HG02884 (cell line): ENCODE data around the gene ATP8A2.
"Not testable (repeated sequence)": the region's sequence is repeated elsewhere in the genome, so short reads cannot be mapped to it uniquely, and the experiment has no call there.

Source experiments
- ATAC-seq: cut with Tn5 transposase; IDR thresholded peaks from one replicate; pipeline ENCODE4 v1.9.1; 2021; ENCODE audit warnings: mild to moderate bottlenecking, moderate library complexity; ENCODE audit not compliant: unreplicated experiment

Gene ATP8A2

DNA sequence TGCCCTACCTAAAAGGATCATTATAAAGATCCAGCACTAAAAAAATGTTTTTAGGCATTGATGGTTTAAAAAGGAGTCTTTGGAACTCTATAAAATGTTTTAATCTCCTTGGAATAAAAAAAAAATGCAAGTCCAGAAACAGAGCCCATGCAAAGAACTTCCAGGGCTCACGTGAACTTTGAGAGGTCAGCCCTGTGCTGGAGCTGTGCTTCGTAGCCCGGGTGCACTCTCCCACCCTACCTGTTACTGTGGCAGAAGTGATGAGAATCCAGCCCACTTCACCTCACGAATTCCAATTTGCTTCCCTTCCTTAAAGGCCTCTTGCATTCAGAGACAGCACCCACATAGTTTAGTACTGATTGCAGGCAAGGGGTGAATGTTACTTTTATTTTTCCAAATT lies 412.3 kb downstream of the ATP8A2 start:
- ATAC-seq, result no peak

DNA sequence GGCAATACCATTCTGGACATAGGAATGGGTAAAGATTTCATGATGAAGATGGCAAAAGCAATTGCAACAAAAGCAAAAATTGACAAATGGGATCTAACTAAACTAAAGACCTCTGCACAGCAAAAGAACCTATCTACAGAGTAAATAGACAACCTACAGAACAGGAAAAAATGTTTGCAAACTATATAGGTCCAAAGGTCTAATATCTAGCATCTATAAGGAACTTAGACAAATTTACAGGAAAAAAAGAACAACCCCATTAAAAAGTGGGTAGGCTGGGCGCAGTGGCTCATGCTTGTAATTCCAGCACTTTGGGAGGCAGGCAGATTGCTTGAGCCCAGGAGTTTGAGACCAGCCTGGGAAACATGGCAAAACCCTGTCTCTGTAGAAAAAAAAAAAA lies 418.4 kb downstream of the ATP8A2 start:
- not testable (repeated sequence) for ATAC-seq

DNA sequence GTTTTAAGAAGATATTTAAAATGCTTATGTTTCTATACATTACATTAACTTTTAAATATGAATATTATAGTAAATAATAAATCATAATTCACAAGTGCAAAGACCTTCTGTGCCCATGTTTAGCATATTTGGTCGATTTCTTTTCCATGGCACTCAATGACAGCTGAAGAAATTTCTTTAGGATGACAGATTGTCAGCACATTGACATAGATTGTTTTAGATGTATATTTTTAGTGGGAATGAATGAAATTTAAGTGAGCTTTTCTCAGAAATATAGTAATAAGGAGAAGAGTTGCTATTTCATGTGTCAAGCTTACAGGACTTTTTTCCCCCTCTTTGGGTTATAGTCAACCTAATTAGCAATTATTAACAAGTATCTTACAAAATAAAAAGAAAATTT lies 423.5 kb downstream of the ATP8A2 start:
- ATAC-seq, result no peak

DNA sequence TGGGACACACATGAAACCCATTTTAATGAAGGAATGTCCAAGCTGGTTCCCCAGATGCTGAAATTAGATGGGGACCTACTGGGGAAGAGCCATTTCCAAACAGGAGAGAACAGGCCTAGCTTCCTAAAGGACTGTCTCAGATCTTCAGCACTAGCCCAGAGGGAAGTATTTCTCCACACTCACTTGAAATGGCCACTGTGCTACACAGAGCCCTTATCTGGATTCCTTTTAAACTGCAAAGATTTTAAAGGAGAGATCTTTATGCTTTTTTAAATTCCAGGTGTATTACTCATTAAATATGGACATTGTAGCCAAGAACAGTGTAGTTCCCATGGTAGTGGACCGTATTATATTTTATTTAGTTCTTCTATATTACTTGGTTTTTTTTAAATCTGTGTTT lies 424.7 kb downstream of the ATP8A2 start:
- ATAC-seq, result no peak

DNA sequence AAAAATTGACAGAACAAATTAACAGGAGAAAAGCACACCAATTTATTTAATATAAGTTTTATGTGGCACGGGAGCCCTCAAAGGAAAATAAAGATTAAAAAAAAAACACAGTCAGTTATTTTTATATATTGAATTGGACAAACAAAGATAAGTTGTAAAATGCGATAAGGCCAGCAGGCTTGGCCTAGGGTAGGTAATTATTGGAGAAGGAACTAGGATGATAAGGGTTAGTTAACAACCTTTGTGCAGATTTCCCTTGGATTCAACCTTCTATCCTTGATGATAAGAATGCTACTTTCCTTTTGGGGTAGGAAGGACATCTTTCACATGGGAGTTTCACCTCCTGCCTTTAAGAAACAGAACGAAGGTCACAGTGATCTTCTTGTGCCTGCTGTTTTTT lies 427.2 kb downstream of the ATP8A2 start:
- ATAC-seq, result no peak

DNA sequence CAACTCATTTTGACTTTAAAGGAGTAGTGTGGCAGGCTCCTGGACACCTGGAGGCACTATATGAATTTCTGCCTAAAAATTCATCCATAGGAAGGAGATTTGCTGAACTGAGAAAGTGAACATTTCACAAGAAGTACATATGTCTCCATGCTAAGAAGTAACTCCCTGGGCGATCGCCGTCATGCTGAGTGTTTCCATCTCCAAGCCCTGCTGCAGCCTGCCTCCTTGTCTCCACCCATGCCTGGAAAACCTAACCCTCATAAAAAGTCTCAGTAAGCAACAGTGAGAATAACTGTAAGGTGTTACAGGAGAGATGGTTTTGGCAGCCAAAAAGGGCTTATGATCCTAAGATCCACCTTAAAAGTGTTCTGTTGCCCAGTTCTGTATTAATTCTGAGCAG lies 428.7 kb downstream of the ATP8A2 start:
- no peak for ATAC-seq

DNA sequence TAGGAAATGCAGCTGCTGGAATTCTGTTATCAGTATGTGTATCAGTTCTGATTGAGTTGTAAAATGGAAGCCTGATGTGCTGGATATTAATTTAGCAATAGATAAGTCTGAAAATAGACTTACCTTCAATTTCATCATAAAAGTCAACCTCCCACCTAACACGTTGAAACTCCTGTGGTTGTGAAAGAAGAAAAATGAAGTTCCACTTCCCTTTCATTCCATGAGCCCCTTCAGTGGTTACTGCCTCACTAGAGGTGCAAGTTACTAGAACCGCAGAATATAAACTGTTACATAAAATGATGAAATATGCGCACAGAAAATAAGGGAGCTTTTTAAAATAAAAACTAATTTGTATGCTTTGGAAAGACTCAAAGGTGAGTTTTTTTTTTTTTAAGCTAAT lies 430.8 kb downstream of the ATP8A2 start:
- no peak for ATAC-seq

DNA sequence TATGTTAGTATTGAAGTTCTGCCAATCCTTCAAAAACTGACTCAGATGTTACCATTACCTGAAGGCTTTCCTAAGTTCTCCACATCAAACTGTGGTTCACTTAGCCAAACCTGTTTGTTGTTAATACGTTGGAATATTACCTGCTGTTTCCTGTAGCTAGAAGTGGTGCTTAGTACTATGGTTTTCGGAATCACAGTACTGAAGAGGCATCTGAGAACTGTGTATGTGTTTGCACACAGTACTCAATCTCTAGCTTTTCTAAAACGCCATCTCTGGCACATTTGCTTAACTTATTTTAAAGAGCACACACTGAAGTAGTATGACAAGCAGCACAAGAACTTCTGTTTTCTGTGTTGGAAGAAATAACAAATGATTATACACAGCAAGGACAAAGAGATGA lies 431.9 kb downstream of the ATP8A2 start:
- ATAC-seq, result no peak

DNA sequence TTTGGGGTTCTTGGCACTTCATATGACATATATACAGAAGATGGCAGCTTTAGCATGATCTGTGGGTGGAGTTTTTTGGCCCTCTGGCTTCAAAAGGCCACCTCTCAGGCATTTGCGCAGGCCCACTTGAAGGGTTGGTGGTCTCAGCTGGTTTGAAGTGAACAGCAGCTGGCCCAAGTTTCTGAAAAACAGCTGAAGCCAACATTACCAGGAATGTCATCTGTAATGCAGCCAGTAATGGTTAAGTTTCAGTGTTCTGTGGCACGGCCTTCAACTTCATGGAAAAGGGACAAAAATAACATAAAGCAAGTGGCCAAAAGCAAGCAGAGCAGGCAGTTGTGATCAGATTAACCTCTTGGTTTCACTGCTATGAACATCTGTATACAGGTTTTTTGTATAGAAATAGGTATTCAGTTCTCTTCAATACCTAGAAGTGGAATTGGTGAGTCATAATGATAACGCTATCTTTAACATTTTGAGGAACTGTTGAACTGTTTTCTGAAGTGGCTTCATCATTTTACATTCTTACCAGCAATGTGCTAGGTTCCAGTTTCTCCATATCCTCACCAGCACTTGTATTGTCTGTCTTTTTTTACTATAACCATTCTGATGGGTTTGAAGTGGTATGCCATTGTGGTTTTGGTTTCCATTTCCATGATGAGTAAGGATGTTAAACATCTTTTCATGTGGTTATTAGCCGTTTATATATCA lies 434.6 kb downstream of the ATP8A2 start:
- peak; percentile 87 for ATAC-seq

DNA sequence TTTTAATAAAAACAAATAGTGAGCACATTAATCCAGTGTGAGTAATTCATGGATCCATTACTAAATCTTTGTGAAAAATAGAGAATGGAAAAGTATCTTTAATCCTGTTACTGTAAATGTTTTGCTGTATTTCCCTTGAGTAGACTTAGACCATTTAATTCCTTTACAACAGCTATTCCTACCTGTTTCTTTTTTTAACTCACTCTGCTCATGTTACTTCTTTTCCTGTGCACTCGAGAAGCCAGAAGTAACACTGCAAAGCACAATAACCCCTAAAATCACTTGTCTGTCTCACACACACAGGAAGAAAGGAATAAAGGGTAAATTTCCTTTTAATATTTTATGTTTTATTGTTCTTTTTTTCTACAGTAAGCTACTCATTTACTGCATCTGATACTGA lies 435.8 kb downstream of the ATP8A2 start:
- no peak for ATAC-seq

DNA sequence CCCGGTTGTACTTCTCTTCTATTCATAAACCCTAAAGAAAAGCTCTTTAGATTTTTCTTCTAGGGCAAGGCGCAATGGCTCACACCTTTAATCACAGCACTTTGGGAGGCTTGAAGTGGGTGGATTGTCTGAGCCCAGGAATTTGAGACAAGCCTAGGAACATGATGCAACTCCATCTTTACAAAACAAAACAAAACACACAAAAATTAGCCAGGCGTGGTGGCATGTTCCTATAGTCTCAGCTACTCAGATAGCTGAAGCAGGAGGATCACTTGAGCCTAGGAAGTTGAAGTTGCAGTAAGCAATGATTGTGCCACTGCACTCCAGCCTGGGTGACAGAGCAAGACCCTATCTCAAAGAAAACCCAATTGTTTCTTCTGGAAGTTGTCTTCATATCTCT lies 439.7 kb downstream of the ATP8A2 start:
- no peak for ATAC-seq

DNA sequence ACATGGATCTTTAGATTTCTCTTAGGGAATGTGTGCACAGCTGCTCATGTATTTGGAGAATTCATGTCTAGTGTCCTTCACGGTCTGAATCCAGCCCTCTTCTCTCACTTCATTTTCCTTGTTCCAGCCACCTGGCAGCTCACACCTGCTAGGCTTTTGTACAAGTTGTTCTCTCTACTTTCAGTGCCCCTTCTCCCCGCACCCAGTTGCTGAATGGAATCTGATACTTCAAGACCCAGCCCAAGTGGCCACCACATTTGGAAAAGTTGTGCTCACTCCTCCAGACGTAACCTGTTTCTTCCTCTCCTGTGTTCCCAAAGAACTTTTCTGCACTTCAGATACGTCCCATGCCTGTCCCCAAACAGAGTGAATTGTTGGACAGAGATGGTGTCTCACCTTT lies 444.5 kb downstream of the ATP8A2 start:
- ATAC-seq, result no peak

DNA sequence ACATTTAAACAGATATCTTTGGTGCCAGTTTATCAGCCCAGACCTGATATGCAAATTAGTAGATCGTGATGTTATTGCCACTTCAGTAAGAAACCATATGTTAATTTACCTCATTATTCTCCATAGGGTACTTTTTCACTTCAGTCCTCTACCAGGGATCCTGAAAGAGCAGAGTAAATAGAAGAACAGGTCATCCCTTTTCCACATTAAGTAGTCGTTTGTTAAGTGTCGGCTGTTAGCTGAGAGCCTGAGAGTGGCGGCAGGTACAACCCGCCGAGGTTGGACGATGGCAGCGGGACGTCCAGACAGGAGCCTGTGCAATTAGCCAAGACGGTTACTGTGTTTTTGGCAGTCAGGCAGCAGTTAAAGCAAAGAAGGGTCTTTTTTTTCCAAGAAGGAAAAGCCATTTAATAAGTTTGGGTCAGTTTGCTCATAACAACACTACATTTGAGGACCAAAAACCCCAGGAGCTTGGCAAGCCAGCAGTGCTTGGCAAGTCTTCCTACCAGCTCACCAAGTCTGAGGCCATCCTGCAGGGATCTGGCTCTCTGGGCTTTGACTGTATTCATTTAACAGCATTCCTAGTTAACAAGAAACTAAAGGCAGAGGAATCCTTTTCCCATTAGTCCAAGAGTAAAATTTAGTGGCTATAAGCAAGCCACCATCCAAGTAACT lies 448.2 kb downstream of the ATP8A2 start:
- ATAC-seq, result no peak

DNA sequence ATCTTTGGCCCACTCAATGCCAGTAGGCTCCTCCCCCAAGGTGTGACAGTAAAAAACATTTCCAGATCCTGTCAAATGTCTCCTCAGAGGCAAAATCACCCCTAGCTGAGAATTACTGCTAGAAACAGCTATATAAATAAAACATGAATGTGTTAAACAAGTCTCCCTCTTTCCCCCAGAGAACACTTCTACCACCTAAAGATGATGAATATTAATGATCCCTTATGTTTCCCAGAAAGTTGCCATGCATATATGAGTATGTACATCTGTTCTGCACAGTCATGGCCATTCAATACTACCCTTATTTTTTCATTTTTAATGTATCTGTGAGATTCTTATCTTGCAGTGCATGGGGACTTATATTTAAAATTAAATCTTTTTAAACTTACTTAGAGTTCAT lies 450.0 kb downstream of the ATP8A2 start:
- ATAC-seq, result no peak

DNA sequence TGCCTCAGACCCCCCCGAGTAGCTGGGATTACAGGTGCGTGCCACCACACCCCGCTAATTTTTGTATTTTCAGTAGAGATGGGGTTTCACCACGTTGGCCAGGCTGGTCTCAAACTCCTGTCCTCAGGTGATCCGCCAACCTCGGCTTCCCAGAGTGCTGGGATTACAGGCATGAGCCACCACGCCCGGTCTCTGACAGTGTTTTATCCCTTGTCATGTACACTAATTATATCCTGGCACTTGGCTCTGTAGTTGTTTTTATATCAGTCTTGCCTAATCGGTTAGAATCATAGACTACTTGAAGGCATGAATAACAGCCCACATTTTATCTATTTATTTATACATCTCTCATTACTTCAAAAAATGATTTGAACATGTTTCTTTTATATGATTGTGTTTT lies 455.4 kb downstream of the ATP8A2 start:
- not testable (repeated sequence) for ATAC-seq

DNA sequence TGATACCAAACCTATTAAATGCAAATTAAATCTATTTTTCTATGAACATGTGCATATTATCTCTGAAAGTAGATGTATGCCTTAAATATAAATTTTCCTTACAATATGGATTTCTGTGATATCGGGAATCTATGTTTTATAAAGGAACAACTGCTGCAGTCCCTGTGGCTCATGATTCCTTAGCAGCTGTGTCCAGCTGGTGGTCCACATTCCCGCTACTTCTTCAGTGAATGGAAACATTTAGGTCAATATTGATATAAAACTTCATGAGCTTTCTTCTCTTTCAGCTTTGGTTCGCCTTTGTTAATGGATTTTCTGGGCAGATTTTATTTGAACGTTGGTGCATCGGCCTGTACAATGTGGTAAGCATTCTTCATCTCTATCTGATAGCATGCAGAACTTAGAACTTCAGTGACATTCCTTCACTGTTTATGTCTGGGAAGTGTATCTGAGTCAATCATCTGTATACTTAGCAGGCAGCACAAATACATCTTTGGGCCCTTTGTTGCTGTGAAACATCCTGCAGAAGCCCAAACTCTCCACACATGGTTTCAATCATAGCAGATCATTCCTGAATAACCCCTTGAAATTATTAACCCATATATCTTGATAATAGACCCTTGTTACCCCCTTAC lies 456.2 kb downstream of the ATP8A2 start:
- ATAC-seq, result no peak

DNA sequence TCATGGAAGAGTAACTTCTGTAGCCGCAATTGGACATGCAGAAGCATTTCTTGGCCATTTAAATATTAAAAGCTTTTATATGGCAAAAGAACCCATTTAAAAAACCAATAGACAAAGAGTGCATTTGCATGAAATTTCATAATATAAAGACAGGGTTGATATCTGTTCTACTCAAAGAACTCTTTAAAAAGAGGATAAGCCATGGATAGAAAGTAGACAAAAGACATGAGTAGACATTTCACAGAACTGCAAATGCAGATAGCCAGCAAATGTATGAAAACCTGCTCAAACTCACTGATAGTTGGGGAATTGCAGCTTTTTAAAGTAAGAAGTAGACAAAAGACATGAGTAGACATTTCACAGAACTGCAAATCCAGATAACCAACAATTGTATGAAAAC lies 462.0 kb downstream of the ATP8A2 start:
- no peak for ATAC-seq

DNA sequence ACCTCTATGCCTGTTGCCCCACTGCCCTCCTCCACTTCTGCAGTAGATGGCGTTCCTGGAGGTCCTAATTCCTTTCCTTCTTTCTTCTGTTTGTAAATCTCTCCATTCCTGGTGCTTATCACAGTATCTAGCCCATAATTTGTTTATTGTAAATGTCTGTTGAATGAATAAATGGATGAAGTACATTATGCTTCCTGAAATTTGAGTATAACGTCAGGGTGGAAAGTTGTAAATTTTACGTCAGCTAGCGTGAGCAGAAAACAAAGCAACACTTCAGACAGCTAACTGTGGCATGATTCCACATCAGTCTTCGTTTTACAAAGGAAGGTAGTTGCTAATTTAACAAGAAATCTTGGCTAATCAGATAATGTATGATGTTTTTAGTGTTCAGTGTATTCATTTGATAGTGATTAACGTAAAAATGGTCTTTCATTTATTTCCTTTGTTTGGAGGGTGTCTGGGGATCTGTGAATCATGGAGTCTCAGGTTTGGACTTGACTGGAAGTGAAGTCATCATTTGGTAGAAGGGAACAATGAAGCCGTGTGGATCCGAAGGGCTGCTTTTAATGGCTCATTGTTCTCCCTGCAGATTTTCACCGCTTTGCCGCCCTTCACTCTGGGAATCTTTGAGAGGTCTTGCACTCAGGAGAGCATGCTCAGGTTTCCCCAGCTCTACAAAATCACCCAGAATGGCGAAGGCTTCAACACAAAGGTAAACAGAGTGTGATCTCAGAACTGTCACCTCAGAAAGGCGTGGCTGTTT lies 465.0 kb downstream of the ATP8A2 start:
- no peak for ATAC-seq

DNA sequence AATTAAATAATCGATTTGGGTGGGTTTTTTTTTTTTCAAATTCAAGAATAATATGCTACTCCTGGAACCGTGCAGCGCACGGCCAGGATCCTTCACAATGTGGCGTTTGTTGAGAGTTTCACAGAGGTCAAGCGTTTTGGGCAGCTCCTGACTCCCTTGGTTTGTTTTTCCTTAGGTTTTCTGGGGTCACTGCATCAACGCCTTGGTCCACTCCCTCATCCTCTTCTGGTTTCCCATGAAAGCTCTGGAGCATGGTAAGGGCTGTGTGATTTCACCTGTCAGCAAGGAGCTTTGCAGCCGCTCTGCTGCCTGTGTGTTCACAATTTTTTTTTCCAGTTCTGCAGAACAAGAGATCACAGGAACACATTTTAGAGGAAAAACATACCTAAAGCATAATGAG lies 467.6 kb downstream of the ATP8A2 start:
- no peak for ATAC-seq

DNA sequence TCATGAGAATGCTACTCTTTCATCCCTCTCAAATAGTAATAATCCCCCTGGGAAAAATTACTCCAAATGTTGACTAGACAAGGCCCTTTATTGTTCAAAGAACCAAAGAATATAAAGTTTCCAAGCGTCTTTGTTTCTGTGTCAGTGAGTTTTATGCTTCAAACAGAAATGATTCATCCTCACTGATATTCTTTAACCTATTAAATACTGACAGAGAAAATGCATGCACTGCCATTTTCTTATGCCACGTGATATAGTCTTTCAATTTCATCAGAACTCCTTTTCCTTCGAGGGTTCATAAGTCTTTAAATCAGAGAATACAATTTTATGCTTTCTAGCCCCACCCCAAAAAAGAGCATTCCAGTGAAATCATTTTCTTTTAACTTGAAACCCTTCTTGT lies 468.5 kb downstream of the ATP8A2 start:
- no peak for ATAC-seq

DNA sequence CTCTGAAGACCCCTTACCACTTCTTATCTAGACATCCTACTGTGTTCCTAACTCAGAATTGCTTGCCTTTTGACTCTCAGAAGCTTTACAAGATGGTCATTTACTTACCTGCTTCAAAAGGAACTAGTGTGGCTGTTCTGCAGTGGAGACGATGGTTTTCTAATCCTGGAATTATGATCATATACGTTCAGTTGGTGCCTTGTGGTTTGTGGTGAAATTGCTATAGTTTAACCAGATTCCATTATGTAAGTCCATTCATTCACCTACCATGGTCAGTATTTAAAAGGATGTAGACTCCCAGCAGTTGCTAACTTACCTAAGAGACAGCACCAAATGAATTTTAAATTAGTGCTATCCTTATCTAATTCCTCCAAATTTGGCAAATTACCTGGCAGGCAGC lies 469.2 kb downstream of the ATP8A2 start:
- ATAC-seq, result no peak

DNA sequence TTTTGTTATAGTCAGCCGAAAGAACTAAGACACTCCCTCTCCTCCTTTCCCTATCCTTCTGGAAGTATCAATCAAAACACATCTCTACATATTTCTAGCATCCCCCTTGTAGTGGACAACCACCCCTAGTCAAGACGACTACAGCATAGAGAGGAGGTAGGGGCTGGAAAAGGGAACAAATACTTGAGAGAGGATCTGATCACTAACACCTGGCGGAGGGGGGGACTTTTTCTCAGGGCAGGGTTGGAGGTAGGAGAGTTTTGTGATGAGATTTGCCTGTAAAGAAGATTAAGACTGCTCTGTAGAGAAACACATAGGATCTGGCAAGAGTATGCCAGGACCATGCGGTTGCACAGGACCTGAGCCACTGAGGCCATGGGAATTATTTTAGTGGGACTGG lies 471.9 kb downstream of the ATP8A2 start:
- no peak for ATAC-seq
